Measurements from ENCODE around the gene IPO13.

DNA sequence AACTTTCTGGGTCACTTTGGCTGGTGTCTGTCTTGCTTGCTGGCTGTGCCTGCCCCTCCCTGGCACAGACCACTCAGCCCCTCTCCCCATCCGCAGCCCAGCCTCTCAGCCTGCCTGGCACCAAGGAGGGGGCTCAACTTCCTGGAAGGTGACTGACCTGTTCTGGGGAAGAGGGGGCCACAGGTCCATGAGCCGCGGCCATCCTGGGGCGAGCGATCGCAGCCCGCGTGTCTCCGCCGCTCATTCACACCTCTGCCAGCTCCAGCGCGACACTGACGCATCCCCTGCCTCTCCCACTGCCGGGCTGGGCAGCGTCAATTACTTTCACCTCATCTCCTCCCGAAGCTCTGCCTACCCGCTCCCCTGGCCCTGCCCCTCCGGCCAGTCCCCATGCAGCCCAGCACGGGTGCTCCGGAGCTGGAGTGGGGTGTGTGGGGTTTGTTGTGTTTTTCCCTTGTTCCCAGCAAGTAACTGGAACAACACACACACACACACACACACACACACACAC is 70.2 kb downstream of the IPO13 start:
- TF ChIP-seq, protein P1, sequence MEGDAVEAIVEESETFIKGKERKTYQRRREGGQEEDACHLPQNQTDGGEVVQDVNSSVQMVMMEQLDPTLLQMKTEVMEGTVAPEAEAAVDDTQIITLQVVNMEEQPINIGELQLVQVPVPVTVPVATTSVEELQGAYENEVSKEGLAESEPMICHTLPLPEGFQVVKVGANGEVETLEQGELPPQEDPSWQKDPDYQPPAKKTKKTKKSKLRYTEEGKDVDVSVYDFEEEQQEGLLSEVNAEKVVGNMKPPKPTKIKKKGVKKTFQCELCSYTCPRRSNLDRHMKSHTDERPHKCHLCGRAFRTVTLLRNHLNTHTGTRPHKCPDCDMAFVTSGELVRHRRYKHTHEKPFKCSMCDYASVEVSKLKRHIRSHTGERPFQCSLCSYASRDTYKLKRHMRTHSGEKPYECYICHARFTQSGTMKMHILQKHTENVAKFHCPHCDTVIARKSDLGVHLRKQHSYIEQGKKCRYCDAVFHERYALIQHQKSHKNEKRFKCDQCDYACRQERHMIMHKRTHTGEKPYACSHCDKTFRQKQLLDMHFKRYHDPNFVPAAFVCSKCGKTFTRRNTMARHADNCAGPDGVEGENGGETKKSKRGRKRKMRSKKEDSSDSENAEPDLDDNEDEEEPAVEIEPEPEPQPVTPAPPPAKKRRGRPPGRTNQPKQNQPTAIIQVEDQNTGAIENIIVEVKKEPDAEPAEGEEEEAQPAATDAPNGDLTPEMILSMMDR (IDR thresholded peaks at IDR 0.05) = no peak
- TF ChIP-seq EP300 (IDR thresholded peaks at IDR 0.05) (no peak), POLR2A (IDR thresholded peaks at IDR 0.05) (no peak)
